Breast epithelium (tissue), 3 donors: Measurements from ENCODE around the gene SLC44A4.
"Not testable (repeated sequence)": the region's sequence is repeated elsewhere in the genome, so short reads cannot be mapped to it uniquely, and the experiment has no call there.

Experiments used
- CTCF ChIP-seq, 3 donors: fragments of 450-650 bp; IDR thresholded peaks; one replicate each; pipeline ENCODE4 v1.5.1; 2016 to 2017; ENCODE audit warnings: antibody characterized with exemption in 3 of 3, mild to moderate bottlenecking in 3 of 3, moderate library complexity in 3 of 3
- POLR2AphosphoS5 ChIP-seq, 3 donors: sonication (generic); formaldehyde crosslinking; IDR thresholded peaks; one replicate each; pipeline ENCODE4 v1.6.1; 2017; ENCODE audit warnings: antibody characterized with exemption in 3 of 3

DNA sequence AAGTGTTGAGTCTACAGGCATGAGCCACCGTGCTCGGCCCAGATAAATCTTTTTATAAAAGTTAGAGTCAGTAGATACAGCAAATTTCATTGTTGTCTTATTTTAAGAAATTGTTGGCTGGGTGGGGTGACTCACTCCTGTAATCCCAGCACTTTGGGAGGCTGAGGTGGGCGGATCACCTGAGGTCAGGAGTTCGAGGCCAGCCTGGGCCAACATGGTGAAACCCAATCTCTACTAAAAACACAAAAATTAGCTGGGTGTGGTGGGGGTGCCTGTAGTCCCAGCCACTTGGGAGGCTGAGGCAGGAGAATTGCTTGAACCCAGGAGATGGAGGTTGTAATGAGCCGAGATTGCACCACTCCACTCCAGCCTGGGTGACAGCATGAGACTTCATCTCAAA, 29.5 kb upstream of the SLC44A4 start:
- TF ChIP-seq CTCF, POLR2AphosphoS5 (IDR thresholded peaks at IDR 0.05): not testable (repeated sequence)
